Measurements from ENCODE around the gene IL17RD. TPM values are rescaled to one million over a fixed set of nuclear protein-coding genes. Genes with fewer than 3 reads are reported as not detected.

The IL17RD gene
- total and polyA plus RNA-seq, 2 experiments from 2014 or later: 10.7 to 104 TPM

DNA sequence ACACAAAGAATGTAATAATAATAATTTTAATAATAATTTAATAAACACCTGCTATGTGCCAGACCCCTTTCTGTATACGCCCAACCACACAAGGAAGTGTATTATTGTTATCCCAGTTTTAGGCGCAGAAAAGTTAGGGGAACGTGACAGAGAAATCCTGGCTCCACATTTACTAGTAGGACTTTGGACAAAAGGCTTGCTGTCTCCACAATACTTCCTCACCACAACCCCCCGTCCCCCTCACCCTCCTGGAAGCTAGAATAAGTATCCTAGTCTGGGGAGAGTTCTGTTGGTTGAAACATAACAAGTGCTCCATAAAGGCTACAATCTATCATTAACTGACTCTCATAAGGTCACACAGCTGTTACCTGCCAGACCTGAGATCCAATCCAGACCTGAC is 488 bp upstream of the IL17RD start:
- H3K4me1 ChIP-seq (ENCODE audit: insufficient read depth): peaks cover 50% of the 10 kb centered on the region
- no peak for DNase-seq (ENCODE audit: low spot score)
- peak overlapping the region; percentile 25 for H3K4me2 ChIP-seq
- Mint-ChIP-seq H3K36me3 (ENCODE audit: low read depth) (peaks cover 6% of the 10 kb centered on the region; the same call in 1 of the 3 replicates), H3K9me3 (no peaks in the 10 kb centered on the region), H3K27ac (no peak overlapping the region), H3K4me3 (peak overlapping the region; percentile 58; the same call in 2 of the 3 replicates), H3K27me3 (ENCODE audit: insufficient read depth, low read depth, poor library complexity) (peaks cover 36% of the 10 kb centered on the region), H3K4me1 (peaks cover 70% of the 10 kb centered on the region)
- H3F3A ChIP-seq (replicated peaks; ENCODE audit: low read depth): 0 out of 2 replicates have a peak, but pooled peaks cover 4% of the 10 kb centered on the region
- H3K79me2 ChIP-seq (replicated peaks; ENCODE audit: insufficient read depth): peaks cover 34% of the 10 kb centered on the region
- H4K20me1 ChIP-seq (replicated peaks; ENCODE audit: insufficient read depth): no peaks in the 10 kb centered on the region
- H3K4me3 ChIP-seq: no peak overlapping the region; the same call in 1 of the 2 replicates
- ATAC-seq: no peak
- H3K9me2 ChIP-seq (ENCODE audit: insufficient read depth): no peaks in the 10 kb centered on the region
- no peak overlapping the region for H3K27ac ChIP-seq (ENCODE audit: low read depth)
- no peak overlapping the region for H2AFZ ChIP-seq
- no peaks in the 10 kb centered on the region; the same call in 1 of the 2 replicates for H3K36me3 ChIP-seq (ENCODE audit: insufficient read depth)
- TF ChIP-seq POLR2AphosphoS5 (IDR thresholded peaks at IDR 0.05; ENCODE audit: low read depth) (no peak), REST (IDR thresholded peaks at IDR 0.05; ENCODE audit: unreplicated experiment) (no peak), ZNF114 (CRISPR knock-in tag; IDR thresholded peaks at IDR 0.05) (no peak), STAT1 (IDR thresholded peaks at IDR 0.05; ENCODE audit: unreplicated experiment) (no peak), ZNF331 (CRISPR knock-in tag; IDR thresholded peaks at IDR 0.05; ENCODE audit: low read depth) (no peak), CTCF (conservative IDR thresholded peaks at IDR 0.05; ENCODE audit: low read depth in 2 of 2) (no peak), NANOG (IDR thresholded peaks at IDR 0.05; ENCODE audit: borderline replicate concordance) (no peak)
- TF ChIP-seq, protein P1, sequence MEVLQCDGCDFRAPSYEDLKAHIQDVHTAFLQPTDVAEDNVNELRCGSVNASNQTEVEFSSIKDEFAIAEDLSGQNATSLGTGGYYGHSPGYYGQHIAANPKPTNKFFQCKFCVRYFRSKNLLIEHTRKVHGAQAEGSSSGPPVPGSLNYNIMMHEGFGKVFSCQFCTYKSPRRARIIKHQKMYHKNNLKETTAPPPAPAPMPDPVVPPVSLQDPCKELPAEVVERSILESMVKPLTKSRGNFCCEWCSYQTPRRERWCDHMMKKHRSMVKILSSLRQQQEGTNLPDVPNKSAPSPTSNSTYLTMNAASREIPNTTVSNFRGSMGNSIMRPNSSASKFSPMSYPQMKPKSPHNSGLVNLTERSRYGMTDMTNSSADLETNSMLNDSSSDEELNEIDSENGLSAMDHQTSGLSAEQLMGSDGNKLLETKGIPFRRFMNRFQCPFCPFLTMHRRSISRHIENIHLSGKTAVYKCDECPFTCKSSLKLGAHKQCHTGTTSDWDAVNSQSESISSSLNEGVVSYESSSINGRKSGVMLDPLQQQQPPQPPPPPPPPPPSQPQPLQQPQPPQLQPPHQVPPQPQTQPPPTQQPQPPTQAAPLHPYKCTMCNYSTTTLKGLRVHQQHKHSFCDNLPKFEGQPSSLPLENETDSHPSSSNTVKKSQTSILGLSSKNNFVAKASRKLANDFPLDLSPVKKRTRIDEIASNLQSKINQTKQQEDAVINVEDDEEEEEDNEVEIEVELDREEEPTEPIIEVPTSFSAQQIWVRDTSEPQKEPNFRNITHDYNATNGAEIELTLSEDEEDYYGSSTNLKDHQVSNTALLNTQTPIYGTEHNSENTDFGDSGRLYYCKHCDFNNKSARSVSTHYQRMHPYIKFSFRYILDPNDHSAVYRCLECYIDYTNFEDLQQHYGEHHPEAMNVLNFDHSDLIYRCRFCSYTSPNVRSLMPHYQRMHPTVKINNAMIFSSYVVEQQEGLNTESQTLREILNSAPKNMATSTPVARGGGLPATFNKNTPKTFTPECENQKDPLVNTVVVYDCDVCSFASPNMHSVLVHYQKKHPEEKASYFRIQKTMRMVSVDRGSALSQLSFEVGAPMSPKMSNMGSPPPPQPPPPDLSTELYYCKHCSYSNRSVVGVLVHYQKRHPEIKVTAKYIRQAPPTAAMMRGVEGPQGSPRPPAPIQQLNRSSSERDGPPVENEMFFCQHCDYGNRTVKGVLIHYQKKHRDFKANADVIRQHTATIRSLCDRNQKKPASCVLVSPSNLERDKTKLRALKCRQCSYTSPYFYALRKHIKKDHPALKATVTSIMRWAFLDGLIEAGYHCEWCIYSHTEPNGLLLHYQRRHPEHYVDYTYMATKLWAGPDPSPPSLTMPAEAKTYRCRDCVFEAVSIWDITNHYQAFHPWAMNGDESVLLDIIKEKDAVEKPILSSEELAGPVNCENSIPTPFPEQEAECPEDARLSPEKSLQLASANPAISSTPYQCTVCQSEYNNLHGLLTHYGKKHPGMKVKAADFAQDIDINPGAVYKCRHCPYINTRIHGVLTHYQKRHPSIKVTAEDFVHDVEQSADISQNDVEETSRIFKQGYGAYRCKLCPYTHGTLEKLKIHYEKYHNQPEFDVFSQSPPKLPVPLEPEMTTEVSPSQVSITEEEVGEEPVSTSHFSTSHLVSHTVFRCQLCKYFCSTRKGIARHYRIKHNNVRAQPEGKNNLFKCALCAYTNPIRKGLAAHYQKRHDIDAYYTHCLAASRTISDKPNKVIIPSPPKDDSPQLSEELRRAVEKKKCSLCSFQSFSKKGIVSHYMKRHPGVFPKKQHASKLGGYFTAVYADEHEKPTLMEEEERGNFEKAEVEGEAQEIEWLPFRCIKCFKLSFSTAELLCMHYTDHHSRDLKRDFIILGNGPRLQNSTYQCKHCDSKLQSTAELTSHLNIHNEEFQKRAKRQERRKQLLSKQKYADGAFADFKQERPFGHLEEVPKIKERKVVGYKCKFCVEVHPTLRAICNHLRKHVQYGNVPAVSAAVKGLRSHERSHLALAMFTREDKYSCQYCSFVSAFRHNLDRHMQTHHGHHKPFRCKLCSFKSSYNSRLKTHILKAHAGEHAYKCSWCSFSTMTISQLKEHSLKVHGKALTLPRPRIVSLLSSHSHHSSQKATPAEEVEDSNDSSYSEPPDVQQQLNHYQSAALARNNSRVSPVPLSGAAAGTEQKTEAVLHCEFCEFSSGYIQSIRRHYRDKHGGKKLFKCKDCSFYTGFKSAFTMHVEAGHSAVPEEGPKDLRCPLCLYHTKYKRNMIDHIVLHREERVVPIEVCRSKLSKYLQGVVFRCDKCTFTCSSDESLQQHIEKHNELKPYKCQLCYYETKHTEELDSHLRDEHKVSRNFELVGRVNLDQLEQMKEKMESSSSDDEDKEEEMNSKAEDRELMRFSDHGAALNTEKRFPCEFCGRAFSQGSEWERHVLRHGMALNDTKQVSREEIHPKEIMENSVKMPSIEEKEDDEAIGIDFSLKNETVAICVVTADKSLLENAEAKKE (CRISPR knock-in tag; IDR thresholded peaks at IDR 0.05): no peak
- TF ChIP-seq, protein P2, sequence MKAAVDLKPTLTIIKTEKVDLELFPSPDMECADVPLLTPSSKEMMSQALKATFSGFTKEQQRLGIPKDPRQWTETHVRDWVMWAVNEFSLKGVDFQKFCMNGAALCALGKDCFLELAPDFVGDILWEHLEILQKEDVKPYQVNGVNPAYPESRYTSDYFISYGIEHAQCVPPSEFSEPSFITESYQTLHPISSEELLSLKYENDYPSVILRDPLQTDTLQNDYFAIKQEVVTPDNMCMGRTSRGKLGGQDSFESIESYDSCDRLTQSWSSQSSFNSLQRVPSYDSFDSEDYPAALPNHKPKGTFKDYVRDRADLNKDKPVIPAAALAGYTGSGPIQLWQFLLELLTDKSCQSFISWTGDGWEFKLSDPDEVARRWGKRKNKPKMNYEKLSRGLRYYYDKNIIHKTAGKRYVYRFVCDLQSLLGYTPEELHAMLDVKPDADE (IDR thresholded peaks at IDR 0.05): no peak
- peaks cover 9% of the 10 kb centered on the region; the same call in 1 of the 2 replicates for H3K27me3 ChIP-seq (ENCODE audit: insufficient read depth)
